Measurements from ENCODE around the gene PHC1. TPM values are rescaled to one million over a fixed set of nuclear protein-coding genes. Genes with fewer than 3 reads are reported as not detected.

PHC1 gene
- total RNA-seq, 1 donor, result 27.1 TPM

DNA sequence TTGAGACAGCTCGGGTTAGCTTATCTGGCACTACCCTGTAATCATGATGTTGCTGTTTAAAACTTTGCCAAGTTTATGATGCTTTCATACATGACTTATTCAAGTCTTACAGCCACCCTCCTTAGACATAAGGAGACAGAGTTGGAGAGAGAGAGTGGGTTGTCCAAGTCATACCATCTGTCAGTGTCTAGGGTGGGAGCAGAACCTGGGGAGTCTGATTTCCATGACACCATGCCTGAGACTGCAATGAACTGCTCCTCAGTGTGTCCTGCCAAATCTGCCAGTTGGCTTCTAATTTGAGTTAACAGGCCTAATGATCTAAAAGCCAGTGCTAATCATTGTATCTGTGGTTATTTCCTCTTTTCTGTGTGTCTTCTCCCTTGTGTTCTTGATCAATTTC is 43.7 kb upstream of the PHC1 start:
- Histone ChIP-seq H4K20me1 (ENCODE audit: insufficient read depth, low read length) (no peaks in the 10 kb centered on the region), H3K36me3 (ENCODE audit: insufficient read depth, low read length) (no peaks in the 10 kb centered on the region), H3K4me2 (ENCODE audit: insufficient read depth, low read length) (no peak overlapping the region), H3K27ac (ENCODE audit: low read depth, low read length) (no peak overlapping the region), H3K9me3 (ENCODE audit: low read depth, low read length) (no peaks in the 10 kb centered on the region), H3K4me1 (ENCODE audit: insufficient read depth, low read length) (no peaks in the 10 kb centered on the region), H3K4me3 (ENCODE audit: insufficient read depth, low read length) (no peak overlapping the region), H3K27me3 (ENCODE audit: insufficient read depth, low read length) (no peaks in the 10 kb centered on the region), H3K79me2 (ENCODE audit: insufficient read depth, low read length) (no peaks in the 10 kb centered on the region), H2AFZ (ENCODE audit: low read length) (no peak overlapping the region)
- DNase-seq (ENCODE audit: insufficient read length, low spot score, missing footprints), result no peak
- TF ChIP-seq, protein P1, sequence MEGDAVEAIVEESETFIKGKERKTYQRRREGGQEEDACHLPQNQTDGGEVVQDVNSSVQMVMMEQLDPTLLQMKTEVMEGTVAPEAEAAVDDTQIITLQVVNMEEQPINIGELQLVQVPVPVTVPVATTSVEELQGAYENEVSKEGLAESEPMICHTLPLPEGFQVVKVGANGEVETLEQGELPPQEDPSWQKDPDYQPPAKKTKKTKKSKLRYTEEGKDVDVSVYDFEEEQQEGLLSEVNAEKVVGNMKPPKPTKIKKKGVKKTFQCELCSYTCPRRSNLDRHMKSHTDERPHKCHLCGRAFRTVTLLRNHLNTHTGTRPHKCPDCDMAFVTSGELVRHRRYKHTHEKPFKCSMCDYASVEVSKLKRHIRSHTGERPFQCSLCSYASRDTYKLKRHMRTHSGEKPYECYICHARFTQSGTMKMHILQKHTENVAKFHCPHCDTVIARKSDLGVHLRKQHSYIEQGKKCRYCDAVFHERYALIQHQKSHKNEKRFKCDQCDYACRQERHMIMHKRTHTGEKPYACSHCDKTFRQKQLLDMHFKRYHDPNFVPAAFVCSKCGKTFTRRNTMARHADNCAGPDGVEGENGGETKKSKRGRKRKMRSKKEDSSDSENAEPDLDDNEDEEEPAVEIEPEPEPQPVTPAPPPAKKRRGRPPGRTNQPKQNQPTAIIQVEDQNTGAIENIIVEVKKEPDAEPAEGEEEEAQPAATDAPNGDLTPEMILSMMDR (IDR thresholded peaks at IDR 0.05; ENCODE audit: extremely low read depth, low read depth, low read length), result no peak

DNA sequence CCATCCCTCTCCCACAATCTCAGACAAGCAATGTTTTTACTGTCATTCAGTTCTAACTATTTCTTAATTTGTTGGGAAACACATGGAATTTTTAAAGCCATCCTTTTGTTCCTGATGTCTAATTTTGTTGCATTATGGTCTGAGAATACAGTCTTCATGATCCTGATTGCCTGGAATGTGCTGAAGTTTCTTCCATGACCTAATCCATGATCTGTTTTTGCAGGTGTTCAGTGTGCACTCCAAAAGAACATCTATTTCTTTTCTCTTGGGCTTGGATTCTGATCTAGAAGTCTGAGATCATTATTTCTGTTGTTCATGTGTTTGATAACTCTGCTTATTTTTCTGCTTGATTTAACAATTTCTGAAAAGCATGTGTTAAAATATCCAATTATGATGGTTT is 43.2 kb upstream of the PHC1 start:
- H4K20me1 ChIP-seq (ENCODE audit: insufficient read depth, low read length), result no peaks in the 10 kb centered on the region
- H3K4me2 ChIP-seq (ENCODE audit: insufficient read depth, low read length), result no peak overlapping the region
- no peaks in the 10 kb centered on the region for H3K36me3 ChIP-seq (ENCODE audit: insufficient read depth, low read length)
- H3K9me3 ChIP-seq (ENCODE audit: low read depth, low read length), result no peaks in the 10 kb centered on the region
- no peak overlapping the region for H3K27ac ChIP-seq (ENCODE audit: low read depth, low read length)
- DNase-seq (ENCODE audit: insufficient read length, low spot score, missing footprints), result no peak
- H3K79me2 ChIP-seq (ENCODE audit: insufficient read depth, low read length), result no peaks in the 10 kb centered on the region
- H3K27me3 ChIP-seq (ENCODE audit: insufficient read depth, low read length), result no peaks in the 10 kb centered on the region
- TF ChIP-seq, protein P1 (IDR thresholded peaks at IDR 0.05; ENCODE audit: extremely low read depth, low read depth, low read length), result no peak
- H3K4me3 ChIP-seq (ENCODE audit: insufficient read depth, low read length), result no peak overlapping the region
- no peaks in the 10 kb centered on the region for H3K4me1 ChIP-seq (ENCODE audit: insufficient read depth, low read length)
- H2AFZ ChIP-seq (ENCODE audit: low read length), result no peak overlapping the region

GRCh38 chr12:8876887-8877286 is 37.4 kb upstream of the PHC1 start:
- Histone ChIP-seq H3K27me3 (ENCODE audit: insufficient read depth, low read length) (no peaks in the 10 kb centered on the region), H3K4me3 (ENCODE audit: insufficient read depth, low read length) (no peak overlapping the region), H4K20me1 (ENCODE audit: insufficient read depth, low read length) (no peaks in the 10 kb centered on the region), H3K4me2 (ENCODE audit: insufficient read depth, low read length) (no peak overlapping the region), H3K4me1 (ENCODE audit: insufficient read depth, low read length) (no peaks in the 10 kb centered on the region), H3K79me2 (ENCODE audit: insufficient read depth, low read length) (no peaks in the 10 kb centered on the region), H2AFZ (ENCODE audit: low read length) (no peak overlapping the region), H3K9me3 (ENCODE audit: low read depth, low read length) (no peaks in the 10 kb centered on the region), H3K36me3 (ENCODE audit: insufficient read depth, low read length) (no peaks in the 10 kb centered on the region), H3K27ac (ENCODE audit: low read depth, low read length) (no peak overlapping the region)
- no peak for DNase-seq (ENCODE audit: insufficient read length, low spot score, missing footprints)
- TF ChIP-seq, protein P1 (IDR thresholded peaks at IDR 0.05; ENCODE audit: extremely low read depth, low read depth, low read length), result no peak

- Histone ChIP-seq H4K20me1 (ENCODE audit: insufficient read depth, low read length) (no peaks in the 10 kb centered on the region), H3K27me3 (ENCODE audit: insufficient read depth, low read length) (no peaks in the 10 kb centered on the region), H3K27ac (ENCODE audit: low read depth, low read length) (no peak overlapping the region), H3K36me3 (ENCODE audit: insufficient read depth, low read length) (no peaks in the 10 kb centered on the region), H3K9me3 (ENCODE audit: low read depth, low read length) (no peaks in the 10 kb centered on the region), H3K4me1 (ENCODE audit: insufficient read depth, low read length) (no peaks in the 10 kb centered on the region), H3K4me3 (ENCODE audit: insufficient read depth, low read length) (no peak overlapping the region), H3K4me2 (ENCODE audit: insufficient read depth, low read length) (no peak overlapping the region), H2AFZ (ENCODE audit: low read length) (no peak overlapping the region), H3K79me2 (ENCODE audit: insufficient read depth, low read length) (no peaks in the 10 kb centered on the region)
- TF ChIP-seq, protein P1 (IDR thresholded peaks at IDR 0.05; ENCODE audit: extremely low read depth, low read depth, low read length), result no peak
- DNase-seq (ENCODE audit: insufficient read length, low spot score, missing footprints), result no peak
These were observed 27.6 kb upstream of the PHC1 start for GRCh38 chr12:8886502-8887284.

All from osteoblast (primary cell).